ENCODE results near the gene GPR33.
"Not testable (repeated sequence)": the region's sequence is repeated elsewhere in the genome, so short reads cannot be mapped to it uniquely, and the experiment has no call there.

The GPR33 gene

GRCh38 chr14:31484754-31485153 is 3.1 kb downstream of the GPR33 start:
- FAIRE-seq (no peak), DNase-seq (ENCODE audit: insufficient read length, low spot score) (no peak)
- TF ChIP-seq, protein P1, sequence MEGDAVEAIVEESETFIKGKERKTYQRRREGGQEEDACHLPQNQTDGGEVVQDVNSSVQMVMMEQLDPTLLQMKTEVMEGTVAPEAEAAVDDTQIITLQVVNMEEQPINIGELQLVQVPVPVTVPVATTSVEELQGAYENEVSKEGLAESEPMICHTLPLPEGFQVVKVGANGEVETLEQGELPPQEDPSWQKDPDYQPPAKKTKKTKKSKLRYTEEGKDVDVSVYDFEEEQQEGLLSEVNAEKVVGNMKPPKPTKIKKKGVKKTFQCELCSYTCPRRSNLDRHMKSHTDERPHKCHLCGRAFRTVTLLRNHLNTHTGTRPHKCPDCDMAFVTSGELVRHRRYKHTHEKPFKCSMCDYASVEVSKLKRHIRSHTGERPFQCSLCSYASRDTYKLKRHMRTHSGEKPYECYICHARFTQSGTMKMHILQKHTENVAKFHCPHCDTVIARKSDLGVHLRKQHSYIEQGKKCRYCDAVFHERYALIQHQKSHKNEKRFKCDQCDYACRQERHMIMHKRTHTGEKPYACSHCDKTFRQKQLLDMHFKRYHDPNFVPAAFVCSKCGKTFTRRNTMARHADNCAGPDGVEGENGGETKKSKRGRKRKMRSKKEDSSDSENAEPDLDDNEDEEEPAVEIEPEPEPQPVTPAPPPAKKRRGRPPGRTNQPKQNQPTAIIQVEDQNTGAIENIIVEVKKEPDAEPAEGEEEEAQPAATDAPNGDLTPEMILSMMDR (IDR thresholded peaks at IDR 0.05; ENCODE audit: insufficient read depth, missing control alignments): no peak

GRCh38 chr14:31480156-31480555 is 7.7 kb downstream of the GPR33 start:
- FAIRE-seq: no peak
- TF ChIP-seq, protein P1 (IDR thresholded peaks at IDR 0.05; ENCODE audit: insufficient read depth, missing control alignments): no peak

GRCh38 chr14:31479027-31479426 is 8.8 kb downstream of the GPR33 start:
- TF ChIP-seq, protein P1 (IDR thresholded peaks at IDR 0.05; ENCODE audit: insufficient read depth, missing control alignments): no peak
- DNase-seq (ENCODE audit: insufficient read length, low spot score) (no peak), FAIRE-seq (no peak)

More at GRCh38 chr14:31480156-31480555, 7.7 kb downstream of the GPR33 start:
- no peak for DNase-seq (ENCODE audit: insufficient read length, low spot score)

- no peak for FAIRE-seq
- TF ChIP-seq, protein P1 (IDR thresholded peaks at IDR 0.05; ENCODE audit: insufficient read depth, missing control alignments): no peak
- DNase-seq (ENCODE audit: insufficient read length, low spot score): no peak
Observed at GRCh38 chr14:31477248-31477647, 10.6 kb downstream of the GPR33 start.

- FAIRE-seq: no peak
- DNase-seq (ENCODE audit: insufficient read length, low spot score): no peak
- TF ChIP-seq, protein P1 (IDR thresholded peaks at IDR 0.05; ENCODE audit: insufficient read depth, missing control alignments): no peak
Observed at GRCh38 chr14:31476131-31476866, 11.5 kb downstream of the GPR33 start.

GRCh38 chr14:31466554-31466953 is 21.3 kb downstream of the GPR33 start:
- no peak for FAIRE-seq
- no peak for DNase-seq (ENCODE audit: insufficient read length, low spot score)
- TF ChIP-seq, protein P1 (IDR thresholded peaks at IDR 0.05; ENCODE audit: insufficient read depth, missing control alignments): no peak

DNA sequence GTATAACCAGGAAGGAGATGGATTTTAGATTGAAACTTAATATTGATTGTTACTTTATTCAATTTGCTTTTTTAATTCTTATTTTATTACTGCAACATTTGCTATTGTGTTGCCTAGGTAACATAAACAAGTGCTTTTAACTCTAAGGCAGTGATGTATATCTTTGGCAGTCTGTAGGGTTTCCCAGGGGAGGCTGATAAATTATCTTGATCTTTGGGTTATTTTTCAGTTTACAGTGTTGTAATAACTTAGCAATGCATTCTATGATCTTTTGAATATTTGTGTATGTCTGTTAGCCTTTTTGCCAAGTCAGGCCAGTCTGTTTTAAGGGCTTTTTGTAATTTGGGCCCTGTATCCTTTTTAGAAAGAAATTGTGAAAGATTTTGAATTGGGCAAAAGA is 22.7 kb downstream of the GPR33 start:
- DNase-seq (ENCODE audit: insufficient read length, low spot score) (no peak), FAIRE-seq (no peak)
- TF ChIP-seq, protein P1 (IDR thresholded peaks at IDR 0.05; ENCODE audit: insufficient read depth, missing control alignments): no peak

- DNase-seq (ENCODE audit: insufficient read length, low spot score); FAIRE-seq: not testable (repeated sequence)
Observed at GRCh38 chr14:31462450-31462849, 25.4 kb downstream of the GPR33 start.
